CD4-positive, alpha-beta T cell (primary cell): Measurements from ENCODE around the gene SLC46A1. TPM values are rescaled to one million over a fixed set of nuclear protein-coding genes. Genes with fewer than 3 reads are reported as not detected.

Source experiments
- ATAC-seq: fragments of 200-7000 bp; cut with Tn5 transposase; one replicate; pipeline ENCODE4 v1.10.0; 2022; ENCODE audit warnings: mild to moderate bottlenecking; ENCODE audit not compliant: poor library complexity
- CTCF ChIA-PET: fragments of 350-600 bp; sonication (Branson Sonifier 250); formaldehyde crosslinking; loops from one replicate; lab custom pipeline; 2021; ENCODE audit warnings: antibody characterized with exemption, inconsistent platforms; lab: Charles Lee
- POLR2A ChIA-PET: fragments of 350-600 bp; sonication (Branson Sonifier 250); formaldehyde crosslinking; loops from one replicate; lab custom pipeline; 2021; ENCODE audit warnings: antibody characterized with exemption, inconsistent platforms; lab: Charles Lee
- DNase-seq, 14 experiments: peaks; one replicate each; pipeline ENCODE4 v3.0.0-alpha.2; 2013 to 2020; ENCODE audit warnings: mixed read lengths in 2 of 14
- H3K27ac ChIP-seq, 2 donors: one replicate each; pipeline versions ENCODE4 v1.5.1 to v1.7.0; 2013; ENCODE audit warnings: low read length in 2 of 2, low read depth in 1 of 2, mild to moderate bottlenecking in 1 of 2
- H3K27me3 ChIP-seq, 2 experiments: 1 replicate in 1 of 2; 2 replicates in 1 of 2; pipeline versions ENCODE4 v1.6.1 to v1.7.0; 2013; ENCODE audit warnings: low read length in 2 of 2, control low read depth in 1 of 2, mild to moderate bottlenecking in 1 of 2, moderate library complexity in 1 of 2; ENCODE audit not compliant: insufficient read depth in 2 of 2, control insufficient read depth in 1 of 2
- H3K36me3 ChIP-seq: one replicate; pipeline ENCODE4 v1.6.1; 2013; ENCODE audit warnings: low read length, control low read depth; ENCODE audit not compliant: insufficient read depth
- H3K4me1 ChIP-seq: one replicate; pipeline ENCODE4 v1.6.1; 2013; ENCODE audit warnings: low read length, control low read depth; ENCODE audit not compliant: insufficient read depth
- H3K4me3 ChIP-seq: one replicate; pipeline ENCODE4 v1.5.1; 2013; ENCODE audit warnings: mild to moderate bottlenecking, low read length, moderate library complexity
- H3K9me3 ChIP-seq, 2 experiments: 1 replicate in 1 of 2; 2 replicates in 1 of 2; pipeline versions ENCODE4 v1.6.1 to v1.7.0; 2013; ENCODE audit warnings: low read length in 2 of 2, mild to moderate bottlenecking in 2 of 2, control low read depth in 1 of 2, moderate library complexity in 1 of 2; ENCODE audit not compliant: control insufficient read depth in 1 of 2, insufficient read depth in 1 of 2
- H3K27ac Mint-ChIP-seq: one replicate; pipeline ENCODE4 v1.8.0; 2020; ENCODE audit warnings: mixed read lengths
- H3K27me3 Mint-ChIP-seq: one replicate; pipeline ENCODE4 v1.8.0; 2021; ENCODE audit warnings: mixed read lengths
- H3K36me3 Mint-ChIP-seq: one replicate; pipeline ENCODE4 v1.8.0; 2021; ENCODE audit warnings: low read depth, mixed read lengths
- H3K4me1 Mint-ChIP-seq: one replicate; pipeline ENCODE4 v1.8.0; 2021; ENCODE audit warnings: low read depth, mixed read lengths
- H3K4me3 Mint-ChIP-seq: one replicate; pipeline ENCODE4 v1.8.0; 2020; ENCODE audit warnings: mild to moderate bottlenecking, mixed read lengths
- H3K9me3 Mint-ChIP-seq: one replicate; pipeline ENCODE4 v1.8.0; 2020; ENCODE audit warnings: mixed read lengths
- CTCF ChIP-seq: fragments of 200-600 bp; IDR thresholded peaks from one replicate; pipeline ENCODE4 v1.8.0; 2022; ENCODE audit warnings: antibody characterized with exemption, mild to moderate bottlenecking
- intact Hi-C, 2 experiments: fragments of 100-400 bp; cut with DNase I in 1 of 2; cut with micrococcal nuclease in 1 of 2; formaldehyde crosslinking; loops; one replicate each; pipeline versions ENCODE4 v1.15.1 to v1.9.0; 2023 to 2025; cut with DNase I, micrococcal nuclease
- total RNA-seq, 174 experiments: library from RNA in 2 of 174; stranded (reverse) in 2 of 174; gene quantifications; one replicate each; pipeline ENCODE4 v1.2.3 and lab custom pipeline; 2021 to 2026

Gene SLC46A1
- total RNA-seq, 2 experiments from 2014 or later, result 0.44 to 0.45 TPM

DNA sequence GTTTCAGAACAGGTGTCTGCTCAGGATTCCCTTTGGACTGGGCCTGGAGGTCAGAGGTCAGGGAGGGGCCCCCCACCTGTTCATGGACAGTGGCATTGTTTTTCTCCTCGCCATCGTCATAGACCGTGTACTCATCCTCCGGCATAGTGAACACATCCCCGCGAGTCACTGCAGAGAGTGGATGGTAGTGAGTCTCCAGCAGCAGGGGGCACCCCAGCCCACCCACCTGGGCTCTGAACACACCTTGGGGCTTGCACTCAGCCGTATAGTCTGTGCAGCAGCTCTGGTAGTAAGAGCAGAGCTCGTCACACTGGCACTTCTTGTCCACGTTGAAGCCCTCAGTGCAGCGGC lies 36.4 kb downstream of the SLC46A1 start:
- Mint-ChIP-seq H3K4me3 (peak overlapping the region; percentile 98), H3K36me3 (peaks cover 8% of the 10 kb centered on the region), H3K27ac (peak overlapping the region; percentile 62), H3K4me1 (peaks cover 26% of the 10 kb centered on the region), H3K27me3 (no peaks in the 10 kb centered on the region), H3K9me3 (no peaks in the 10 kb centered on the region)
- CTCF ChIA-PET, result no interaction called here
- Histone ChIP-seq H3K4me1 (peaks cover 22% of the 10 kb centered on the region), H3K9me3 (no peaks in the 10 kb centered on the region), H3K36me3 (peaks cover 4% of the 10 kb centered on the region), H3K27ac (no peak overlapping the region), H3K4me3 (no peak overlapping the region), H3K27me3 (no peaks in the 10 kb centered on the region)
- TF ChIP-seq CTCF, result no peak
- no peak for ATAC-seq
- intact Hi-C loops, result no loop called here
- DNase-seq, result peak in 2 of 14 experiments; percentile 34 to 48
- POLR2A ChIA-PET, result interaction anchor here (2.0 to 6.1 kb wide), 3 partner anchors 13 to 34 kb away, joined by 6 to 34 read pairs (median 31); partner anchors contain the start of genes IFT20, POLDIP2 and TNFAIP1

DNA sequence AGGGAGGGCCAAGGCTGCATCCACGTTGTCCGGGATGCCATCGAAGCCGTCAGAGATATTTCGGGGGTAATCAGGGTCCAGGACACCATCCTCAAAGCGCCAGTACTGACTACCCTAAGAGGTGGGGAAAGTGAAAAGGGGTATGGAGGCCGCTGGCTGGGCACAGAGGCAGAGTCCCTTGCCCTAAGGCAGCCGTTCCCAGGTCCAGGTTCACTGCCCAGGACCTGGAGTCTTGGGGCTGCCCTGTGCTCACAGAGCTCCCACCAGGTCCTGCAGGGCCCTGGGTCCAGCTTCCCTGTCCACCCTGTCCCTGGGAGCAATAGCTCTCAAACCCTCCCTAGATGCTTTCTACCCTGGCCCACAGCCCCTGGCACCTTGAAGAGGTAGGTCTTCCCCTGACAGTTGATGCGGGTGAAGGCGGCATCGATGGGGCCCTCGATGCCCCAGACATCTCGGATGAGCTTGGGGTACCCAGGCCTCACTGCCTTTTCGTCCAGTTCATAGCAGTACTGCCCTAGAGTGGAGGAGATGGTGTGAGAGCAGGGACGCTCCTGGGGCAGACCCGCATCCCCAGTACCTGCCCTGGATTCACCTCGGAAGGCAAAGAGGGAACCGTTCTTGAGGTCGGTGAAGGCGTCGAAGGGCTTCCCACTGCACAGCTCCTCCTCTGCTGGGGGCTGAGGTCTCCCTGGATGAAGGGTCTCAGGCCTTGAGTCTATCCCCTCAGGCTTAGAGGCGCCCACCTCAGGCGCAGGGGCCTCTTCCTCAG lies 36.9 kb downstream of the SLC46A1 start:
- Mint-ChIP-seq H3K9me3 (no peaks in the 10 kb centered on the region), H3K27ac (peak overlapping the region; percentile 39), H3K27me3 (no peaks in the 10 kb centered on the region), H3K36me3 (peaks cover 10% of the 10 kb centered on the region), H3K4me1 (peaks cover 26% of the 10 kb centered on the region), H3K4me3 (peak overlapping the region; percentile 30)
- Histone ChIP-seq H3K4me3 (no peak overlapping the region), H3K27ac (no peak overlapping the region), H3K4me1 (peaks cover 22% of the 10 kb centered on the region), H3K36me3 (peaks cover 10% of the 10 kb centered on the region), H3K27me3 (no peaks in the 10 kb centered on the region), H3K9me3 (no peaks in the 10 kb centered on the region)
- no peak for TF ChIP-seq CTCF
- POLR2A ChIA-PET, result interaction anchor here (2.0 to 6.1 kb wide), 3 partner anchors 12 to 33 kb away, joined by 6 to 34 read pairs (median 31); partner anchors contain the start of genes IFT20, POLDIP2 and TNFAIP1
- ATAC-seq (no peak), DNase-seq (no peak)
- intact Hi-C loops, result no loop called here
- CTCF ChIA-PET, result interaction anchor here (1.9 kb wide), 1 partner anchor 48 kb away, joined by 7 read pairs; no protein-coding TSS in a partner anchor

DNA sequence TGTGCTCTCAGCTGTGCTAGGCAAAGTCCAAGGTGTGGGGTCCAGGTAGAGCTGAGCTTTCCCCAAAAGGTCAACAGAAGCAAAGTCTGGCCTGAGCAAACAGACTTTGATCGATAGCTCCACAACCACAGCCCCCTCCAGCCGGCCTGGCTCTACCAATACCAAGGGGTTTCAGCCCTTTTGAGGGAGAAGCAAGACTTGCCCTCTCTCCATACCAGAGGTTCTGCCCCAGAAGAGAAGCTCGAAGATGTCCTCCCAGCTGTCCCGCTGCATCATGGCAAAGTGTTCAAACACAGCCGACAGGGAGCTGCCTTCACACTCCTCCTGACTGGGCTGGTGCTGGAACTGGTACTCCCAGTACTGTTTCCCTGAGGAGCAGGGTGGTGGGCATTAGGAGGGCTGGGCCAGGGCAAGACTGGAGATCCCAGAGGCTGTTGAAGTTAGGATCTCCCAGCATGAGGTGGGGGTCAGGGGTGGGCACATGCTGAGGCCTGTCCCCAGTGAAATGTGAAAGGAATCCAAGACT lies 37.6 kb downstream of the SLC46A1 start:
- Mint-ChIP-seq H3K36me3 (peaks cover 17% of the 10 kb centered on the region), H3K9me3 (no peaks in the 10 kb centered on the region), H3K4me1 (peaks cover 22% of the 10 kb centered on the region), H3K27ac (no peak overlapping the region), H3K27me3 (no peaks in the 10 kb centered on the region), H3K4me3 (peak overlapping the region; percentile 30)
- POLR2A ChIA-PET, result interaction anchor here (2.0 to 6.1 kb wide), 3 partner anchors 11 to 33 kb away, joined by 6 to 34 read pairs (median 31); partner anchors contain the start of genes IFT20, POLDIP2 and TNFAIP1
- H3K9me3 ChIP-seq, result no peaks in the 10 kb centered on the region
- no peaks in the 10 kb centered on the region for H3K27me3 ChIP-seq
- H3K4me3 ChIP-seq, result no peak overlapping the region
- CTCF ChIA-PET, result interaction anchor here (1.9 kb wide), 1 partner anchor 48 kb away, joined by 7 read pairs; no protein-coding TSS in a partner anchor
- H3K4me1 ChIP-seq, result peaks cover 21% of the 10 kb centered on the region
- intact Hi-C loops, result no loop called here
- peaks cover 17% of the 10 kb centered on the region for H3K36me3 ChIP-seq
- ATAC-seq (no peak), DNase-seq (no peak)
- no peak for TF ChIP-seq CTCF
- no peak overlapping the region for H3K27ac ChIP-seq
